ENCODE measurements around the gene LBP. TPM values are rescaled to one million over a fixed set of nuclear protein-coding genes. Genes with fewer than 3 reads are reported as not detected.

The LBP gene
- total RNA-seq, 1 experiment from 2014 or later: 0.37 TPM

DNA sequence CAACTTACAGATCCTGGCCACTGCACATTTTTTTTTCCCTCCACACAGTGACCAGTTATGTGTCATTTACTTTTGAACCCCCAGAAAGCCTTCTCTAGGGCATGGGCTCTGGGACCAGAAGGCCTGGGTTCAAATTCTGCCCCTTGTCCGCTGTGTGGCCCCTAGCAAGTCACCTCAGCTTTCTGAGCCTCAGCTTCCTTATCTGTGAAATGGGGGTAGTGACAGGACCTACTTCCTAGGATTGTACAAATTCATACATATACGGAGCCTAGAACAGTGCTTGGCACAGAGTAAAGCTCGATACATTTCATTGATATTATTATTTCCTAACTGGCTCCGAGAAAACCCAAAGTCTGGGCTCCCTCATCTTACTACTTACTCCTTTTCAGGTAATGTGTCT is 40.7 kb upstream of the LBP start (continued):
- TF ChIP-seq ZNF263 (CRISPR knock-in tag; IDR thresholded peaks at IDR 0.05; ENCODE audit: low read depth) (no peak), ARID4B (CRISPR knock-in tag; IDR thresholded peaks at IDR 0.05; ENCODE audit: borderline replicate concordance) (no peak), ATF2 (CRISPR knock-in tag; IDR thresholded peaks at IDR 0.05; ENCODE audit: borderline replicate concordance, low read depth) (no peak), ZSCAN18 (CRISPR knock-in tag; IDR thresholded peaks at IDR 0.05) (no peak), SOX15 (CRISPR knock-in tag; IDR thresholded peaks at IDR 0.05) (no peak), PRRX2 (CRISPR knock-in tag; IDR thresholded peaks at IDR 0.05) (no peak), JUN (CRISPR knock-in tag; IDR thresholded peaks at IDR 0.05) (no peak), NR2C2 (CRISPR knock-in tag; IDR thresholded peaks at IDR 0.05) (no peak), TEAD1 (CRISPR knock-in tag; IDR thresholded peaks at IDR 0.05) (no peak), ZNF317 (CRISPR knock-in tag; IDR thresholded peaks at IDR 0.05; ENCODE audit: borderline replicate concordance, low read depth) (no peak), ATF1 (CRISPR knock-in tag; IDR thresholded peaks at IDR 0.05) (no peak)

- H3K27ac Mint-ChIP-seq: no peak overlapping the region
- DNase-seq (ENCODE audit: low spot score): no peak
- H3K4me3 Mint-ChIP-seq: no peak overlapping the region
- H3K36me3 Mint-ChIP-seq: no peaks in the 10 kb centered on the region
- no peaks in the 10 kb centered on the region for H3K27me3 Mint-ChIP-seq (ENCODE audit: low read depth)
- no peaks in the 10 kb centered on the region for H3K4me1 Mint-ChIP-seq
- POLR2A ChIA-PET: no interaction called here
- no peak for ATAC-seq
- CTCF ChIA-PET: interaction anchor here (1.5 kb wide), 1 partner anchor 50 kb away, joined by 6 read pairs; no protein-coding TSS in a partner anchor
- H3K9me3 Mint-ChIP-seq: peaks cover 8% of the 10 kb centered on the region
- TF ChIP-seq CDX4 (CRISPR knock-in tag; IDR thresholded peaks at IDR 0.05; ENCODE audit: borderline replicate concordance) (no peak), TEAD4 (CRISPR knock-in tag; IDR thresholded peaks at IDR 0.05) (no peak), NR1H2 (CRISPR knock-in tag; IDR thresholded peaks at IDR 0.05) (no peak), HMGA2 (CRISPR knock-in tag; IDR thresholded peaks at IDR 0.05) (no peak), AFF4 (CRISPR knock-in tag; IDR thresholded peaks at IDR 0.05; ENCODE audit: borderline replicate concordance) (no peak), FOXK1 (CRISPR knock-in tag; IDR thresholded peaks at IDR 0.05) (no peak), CREB1 (CRISPR knock-in tag; IDR thresholded peaks at IDR 0.05) (no peak), ZNF396 (CRISPR knock-in tag; IDR thresholded peaks at IDR 0.05; ENCODE audit: borderline replicate concordance) (no peak), EMX1 (CRISPR knock-in tag; IDR thresholded peaks at IDR 0.05) (no peak)
- TF ChIP-seq, protein P1, sequence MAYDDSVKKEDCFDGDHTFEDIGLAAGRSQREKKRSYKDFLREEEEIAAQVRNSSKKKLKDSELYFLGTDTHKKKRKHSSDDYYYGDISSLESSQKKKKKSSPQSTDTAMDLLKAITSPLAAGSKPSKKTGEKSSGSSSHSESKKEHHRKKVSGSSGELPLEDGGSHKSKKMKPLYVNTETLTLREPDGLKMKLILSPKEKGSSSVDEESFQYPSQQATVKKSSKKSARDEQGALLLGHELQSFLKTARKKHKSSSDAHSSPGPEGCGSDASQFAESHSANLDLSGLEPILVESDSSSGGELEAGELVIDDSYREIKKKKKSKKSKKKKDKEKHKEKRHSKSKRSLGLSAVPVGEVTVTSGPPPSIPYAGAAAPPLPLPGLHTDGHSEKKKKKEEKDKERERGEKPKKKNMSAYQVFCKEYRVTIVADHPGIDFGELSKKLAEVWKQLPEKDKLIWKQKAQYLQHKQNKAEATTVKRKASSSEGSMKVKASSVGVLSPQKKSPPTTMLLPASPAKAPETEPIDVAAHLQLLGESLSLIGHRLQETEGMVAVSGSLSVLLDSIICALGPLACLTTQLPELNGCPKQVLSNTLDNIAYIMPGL (CRISPR knock-in tag; IDR thresholded peaks at IDR 0.05): no peak
- TF ChIP-seq, protein P2, sequence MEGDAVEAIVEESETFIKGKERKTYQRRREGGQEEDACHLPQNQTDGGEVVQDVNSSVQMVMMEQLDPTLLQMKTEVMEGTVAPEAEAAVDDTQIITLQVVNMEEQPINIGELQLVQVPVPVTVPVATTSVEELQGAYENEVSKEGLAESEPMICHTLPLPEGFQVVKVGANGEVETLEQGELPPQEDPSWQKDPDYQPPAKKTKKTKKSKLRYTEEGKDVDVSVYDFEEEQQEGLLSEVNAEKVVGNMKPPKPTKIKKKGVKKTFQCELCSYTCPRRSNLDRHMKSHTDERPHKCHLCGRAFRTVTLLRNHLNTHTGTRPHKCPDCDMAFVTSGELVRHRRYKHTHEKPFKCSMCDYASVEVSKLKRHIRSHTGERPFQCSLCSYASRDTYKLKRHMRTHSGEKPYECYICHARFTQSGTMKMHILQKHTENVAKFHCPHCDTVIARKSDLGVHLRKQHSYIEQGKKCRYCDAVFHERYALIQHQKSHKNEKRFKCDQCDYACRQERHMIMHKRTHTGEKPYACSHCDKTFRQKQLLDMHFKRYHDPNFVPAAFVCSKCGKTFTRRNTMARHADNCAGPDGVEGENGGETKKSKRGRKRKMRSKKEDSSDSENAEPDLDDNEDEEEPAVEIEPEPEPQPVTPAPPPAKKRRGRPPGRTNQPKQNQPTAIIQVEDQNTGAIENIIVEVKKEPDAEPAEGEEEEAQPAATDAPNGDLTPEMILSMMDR (IDR thresholded peaks at IDR 0.05): no peak
Measured at GRCh38 chr20:38306379-38306778, 39.9 kb upstream of the LBP start.

Data from WTC11 (cell line).